Activated naive CD8-positive, alpha-beta T cell treated with anti-CD3 and anti-CD28 coated beads, Interleukin-2, amount 10 ng/mL, durations not matched to agents 7 days and 5 days (primary cell): ENCODE data around the gene PTPRN2. TPM values are rescaled to one million over a fixed set of nuclear protein-coding genes. Genes with fewer than 3 reads are reported as not detected.
"Not testable (repeated sequence)": the region's sequence is repeated elsewhere in the genome, so short reads cannot be mapped to it uniquely, and the experiment has no call there.

ENCODE experiments used
- ATAC-seq: fragments of 150-1000 bp; cut with Tn5 transposase; one replicate; pipeline ENCODE4 v1.10.0; 2021; ENCODE audit warnings: low read depth, moderate library complexity
- POLR2A ChIA-PET: fragments of 350-600 bp; sonication (Branson Sonifier 250); formaldehyde crosslinking; loops from one replicate; lab custom pipeline; 2021; ENCODE audit warnings: antibody characterized with exemption; lab: Charles Lee
- DNase-seq: peaks from one replicate; pipeline ENCODE4 v3.0.0; 2021
- H3K27ac Mint-ChIP-seq: one replicate; pipeline ENCODE4 v1.8.0; 2022; ENCODE audit warnings: mild to moderate bottlenecking, mixed read lengths
- H3K27me3 Mint-ChIP-seq: one replicate; pipeline ENCODE4 v1.8.0; 2022; ENCODE audit warnings: mild to moderate bottlenecking, moderate library complexity, mixed read lengths
- H3K36me3 Mint-ChIP-seq: one replicate; pipeline ENCODE4 v1.8.0; 2021; ENCODE audit warnings: mild to moderate bottlenecking, mixed read lengths
- H3K4me1 Mint-ChIP-seq: one replicate; pipeline ENCODE4 v1.8.0; 2021; ENCODE audit warnings: mixed read lengths
- H3K4me3 Mint-ChIP-seq: one replicate; pipeline ENCODE4 v1.8.0; 2022; ENCODE audit warnings: mild to moderate bottlenecking, moderate library complexity, mixed read lengths
- H3K9me3 Mint-ChIP-seq: one replicate; pipeline ENCODE4 v1.8.0; 2021; ENCODE audit warnings: mixed read lengths
- total RNA-seq, 2 experiments: library from RNA; stranded (reverse); gene quantifications; one replicate each; pipeline ENCODE4 v1.2.3, GENCODE V29; 2021

Gene PTPRN2
- total RNA-seq, 2 experiments from 2014 or later = 4.5 to 4.9 TPM

DNA sequence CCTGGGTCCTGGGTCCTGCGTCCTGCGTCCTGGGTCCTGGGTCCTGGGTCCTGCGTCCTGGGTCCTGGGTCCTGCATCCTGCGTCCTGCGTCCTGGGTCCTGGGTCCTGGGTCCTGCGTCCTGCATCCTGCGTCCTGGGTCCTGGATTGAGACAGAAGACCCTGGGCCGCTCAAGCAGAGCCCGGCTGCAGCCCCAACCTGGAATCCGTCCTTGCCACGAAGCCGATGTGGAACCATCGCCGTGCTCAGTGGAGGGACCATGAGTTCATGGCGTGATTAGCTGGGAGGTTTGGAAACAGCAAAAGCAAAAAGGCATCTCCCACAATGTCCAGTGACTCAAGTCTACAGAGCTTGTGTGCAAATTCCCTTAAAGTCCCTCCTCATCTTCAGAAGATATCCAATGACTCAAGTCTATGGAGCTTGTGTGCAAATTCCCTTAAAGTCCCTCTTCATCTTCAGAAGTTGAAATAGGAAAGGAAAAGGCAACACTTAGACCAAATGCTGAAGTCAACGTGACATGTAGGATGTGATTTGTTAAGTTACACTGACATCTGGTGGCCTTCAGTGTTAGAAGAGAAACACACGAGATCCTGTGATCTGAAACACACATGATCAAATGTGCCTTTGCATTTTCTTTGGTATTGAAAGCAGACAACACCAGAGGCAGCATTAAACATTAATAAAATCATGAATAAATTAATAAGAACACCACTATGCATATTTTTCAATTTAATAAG, 179.9 kb downstream of the PTPRN2 start:
- ATAC-seq = no peak
- Mint-ChIP-seq H3K27ac (no peak overlapping the region), H3K4me3 (no peak overlapping the region), H3K27me3 (no peaks in the 10 kb centered on the region), H3K36me3 (no peaks in the 10 kb centered on the region), H3K9me3 (no peaks in the 10 kb centered on the region), H3K4me1 (no peaks in the 10 kb centered on the region)
- POLR2A ChIA-PET = no interaction called here
- no peak for DNase-seq

- Mint-ChIP-seq H3K27ac (no peak overlapping the region), H3K36me3 (no peaks in the 10 kb centered on the region), H3K9me3 (no peaks in the 10 kb centered on the region), H3K4me3 (no peak overlapping the region), H3K27me3 (no peaks in the 10 kb centered on the region), H3K4me1 (no peaks in the 10 kb centered on the region)
- no peak for DNase-seq
- POLR2A ChIA-PET = no interaction called here
- ATAC-seq = no peak
Observed at GRCh38 chr7:158406801-158407200, 180.8 kb downstream of the PTPRN2 start.

DNA sequence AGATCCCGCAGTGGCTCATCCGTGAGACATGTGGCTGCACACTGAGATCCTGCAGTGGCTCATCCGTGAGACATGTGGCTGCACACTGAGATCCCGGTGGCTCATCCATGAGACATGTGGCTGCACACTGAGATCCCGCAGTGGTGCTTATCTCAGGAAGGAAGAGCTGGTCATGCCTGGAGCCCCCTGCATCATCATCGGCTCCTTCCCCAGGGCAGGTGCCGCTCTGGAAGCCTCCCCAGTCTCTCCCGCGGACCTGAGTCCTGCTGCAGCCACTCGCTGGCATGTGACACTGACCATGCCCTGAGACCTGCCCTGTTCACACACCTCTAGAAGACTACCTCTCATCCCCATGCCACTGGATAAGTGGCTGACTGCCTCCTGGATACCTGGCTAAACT, 181.3 kb downstream of the PTPRN2 start:
- ATAC-seq (no peak), DNase-seq (no peak)
- no peak overlapping the region for H3K4me3 Mint-ChIP-seq
- POLR2A ChIA-PET = no interaction called here
- no peaks in the 10 kb centered on the region for H3K9me3 Mint-ChIP-seq
- no peaks in the 10 kb centered on the region for H3K36me3 Mint-ChIP-seq
- H3K27ac Mint-ChIP-seq = no peak overlapping the region
- no peaks in the 10 kb centered on the region for H3K4me1 Mint-ChIP-seq
- no peaks in the 10 kb centered on the region for H3K27me3 Mint-ChIP-seq

GRCh38 chr7:158405771-158406170, 181.9 kb downstream of the PTPRN2 start:
- H3K9me3 Mint-ChIP-seq, H3K36me3 Mint-ChIP-seq, H3K27me3 Mint-ChIP-seq, POLR2A ChIA-PET, ATAC-seq, DNase-seq, H3K27ac Mint-ChIP-seq, H3K4me1 Mint-ChIP-seq, H3K4me3 Mint-ChIP-seq: not testable (repeated sequence)

DNA sequence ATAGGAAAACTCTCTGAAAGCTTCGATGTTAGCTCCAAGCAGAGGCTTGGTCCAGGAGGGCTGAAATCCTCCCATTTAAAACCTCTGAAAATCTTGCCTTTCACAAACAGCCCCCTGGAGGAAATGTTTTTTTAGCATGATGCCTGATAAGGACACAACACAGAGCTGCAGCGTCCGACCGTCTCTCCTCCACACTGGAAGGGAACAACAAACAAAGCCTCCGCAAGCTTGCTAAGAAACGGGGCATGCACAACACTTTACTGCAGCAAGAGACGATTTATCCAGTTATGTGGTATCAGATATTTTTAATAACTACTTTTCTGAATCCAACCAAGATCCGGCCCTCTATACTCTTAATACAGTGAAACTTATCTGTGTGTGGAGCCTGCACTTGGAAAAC, 182.3 kb downstream of the PTPRN2 start:
- Mint-ChIP-seq H3K4me1 (no peaks in the 10 kb centered on the region), H3K4me3 (no peak overlapping the region), H3K9me3 (no peaks in the 10 kb centered on the region), H3K27me3 (no peaks in the 10 kb centered on the region), H3K27ac (no peak overlapping the region), H3K36me3 (no peaks in the 10 kb centered on the region)
- POLR2A ChIA-PET = no interaction called here
- no peak for ATAC-seq
- no peak for DNase-seq

GRCh38 chr7:158404031-158404761, 183.4 kb downstream of the PTPRN2 start:
- H3K4me1 Mint-ChIP-seq = no peaks in the 10 kb centered on the region
- no peak overlapping the region for H3K4me3 Mint-ChIP-seq
- no peaks in the 10 kb centered on the region for H3K36me3 Mint-ChIP-seq
- no peak overlapping the region for H3K27ac Mint-ChIP-seq
- no peaks in the 10 kb centered on the region for H3K9me3 Mint-ChIP-seq
- no peak for ATAC-seq
- DNase-seq = no peak
- POLR2A ChIA-PET = no interaction called here
- H3K27me3 Mint-ChIP-seq = no peaks in the 10 kb centered on the region

- DNase-seq (no peak), ATAC-seq (no peak)
- Mint-ChIP-seq H3K36me3 (no peaks in the 10 kb centered on the region), H3K4me3 (no peak overlapping the region), H3K9me3 (peaks cover 5% of the 10 kb centered on the region), H3K27ac (no peak overlapping the region), H3K27me3 (no peaks in the 10 kb centered on the region), H3K4me1 (no peaks in the 10 kb centered on the region)
- POLR2A ChIA-PET = no interaction called here
Observed at GRCh38 chr7:158403013-158403821, 184.4 kb downstream of the PTPRN2 start.

DNA sequence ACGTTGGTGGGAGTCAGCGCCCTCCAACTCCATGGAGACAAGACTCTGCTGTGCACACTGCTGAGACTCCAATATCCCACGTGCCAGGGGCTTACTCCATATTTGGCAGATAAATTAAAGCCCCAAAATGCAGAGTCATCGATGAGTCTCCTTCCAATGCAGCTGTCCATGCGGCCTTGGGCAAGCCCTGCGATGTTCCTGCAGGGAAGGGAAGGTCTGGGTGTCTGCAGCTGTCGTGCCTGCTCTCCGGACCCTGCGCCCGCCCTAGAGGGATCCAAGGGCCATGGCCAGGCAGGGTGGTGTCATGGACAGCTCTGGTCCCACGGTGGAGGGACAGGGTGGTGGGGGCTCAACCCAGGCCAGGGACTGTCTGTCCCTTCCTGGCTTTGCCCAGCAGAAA, 185.2 kb downstream of the PTPRN2 start:
- Mint-ChIP-seq H3K36me3 (no peaks in the 10 kb centered on the region), H3K4me1 (no peaks in the 10 kb centered on the region), H3K27me3 (no peaks in the 10 kb centered on the region), H3K4me3 (no peak overlapping the region), H3K27ac (no peak overlapping the region), H3K9me3 (peaks cover 5% of the 10 kb centered on the region)
- DNase-seq (no peak), ATAC-seq (no peak)
- POLR2A ChIA-PET = no interaction called here

DNA sequence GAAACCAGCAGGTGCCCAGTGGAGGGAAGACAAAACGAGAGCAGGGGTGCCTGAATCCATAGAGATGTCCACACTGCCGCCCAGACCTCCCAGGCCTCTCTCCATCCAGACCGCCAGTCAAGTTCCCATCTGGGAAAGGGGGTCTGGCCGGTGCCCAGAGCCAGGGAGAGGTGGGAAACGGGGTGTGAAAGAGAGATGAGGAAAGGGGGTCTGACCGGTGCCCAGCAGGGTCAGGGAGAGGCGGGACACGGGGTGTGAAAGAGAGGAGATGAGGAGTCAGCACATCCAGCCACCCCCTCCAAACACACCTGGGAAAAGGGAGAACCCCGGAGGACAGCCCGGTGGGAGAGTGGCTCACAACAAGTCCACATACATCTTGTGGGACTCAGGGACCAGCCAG, 185.8 kb downstream of the PTPRN2 start:
- POLR2A ChIA-PET = no interaction called here
- Mint-ChIP-seq H3K4me3 (no peak overlapping the region), H3K9me3 (peaks cover 5% of the 10 kb centered on the region), H3K36me3 (no peaks in the 10 kb centered on the region), H3K27ac (no peak overlapping the region), H3K4me1 (no peaks in the 10 kb centered on the region), H3K27me3 (no peaks in the 10 kb centered on the region)
- ATAC-seq (no peak), DNase-seq (no peak)

DNA sequence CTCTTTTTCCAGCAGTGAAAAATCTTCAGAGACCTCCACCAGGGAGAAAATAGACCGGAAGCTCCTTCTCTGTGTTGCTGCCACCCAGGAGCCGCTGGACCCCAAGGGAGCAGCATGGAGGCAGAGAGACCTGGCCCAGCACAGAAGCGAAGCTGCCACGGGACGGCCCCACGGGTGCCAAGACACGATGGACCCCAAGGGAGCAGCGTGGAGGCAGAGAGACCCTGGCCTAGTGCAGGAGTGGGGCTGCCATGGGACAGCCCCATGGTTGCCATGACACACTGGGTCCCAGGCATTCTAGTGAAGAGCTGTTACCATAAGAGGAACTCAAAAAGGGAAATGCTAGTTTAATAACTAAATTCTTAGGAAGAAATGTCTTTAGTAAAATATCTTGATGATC, 186.3 kb downstream of the PTPRN2 start:
- Mint-ChIP-seq H3K27ac (no peak overlapping the region), H3K9me3 (peaks cover 5% of the 10 kb centered on the region), H3K4me1 (no peaks in the 10 kb centered on the region), H3K27me3 (no peaks in the 10 kb centered on the region), H3K36me3 (no peaks in the 10 kb centered on the region), H3K4me3 (no peak overlapping the region)
- ATAC-seq (no peak), DNase-seq (no peak)
- POLR2A ChIA-PET = no interaction called here

DNA sequence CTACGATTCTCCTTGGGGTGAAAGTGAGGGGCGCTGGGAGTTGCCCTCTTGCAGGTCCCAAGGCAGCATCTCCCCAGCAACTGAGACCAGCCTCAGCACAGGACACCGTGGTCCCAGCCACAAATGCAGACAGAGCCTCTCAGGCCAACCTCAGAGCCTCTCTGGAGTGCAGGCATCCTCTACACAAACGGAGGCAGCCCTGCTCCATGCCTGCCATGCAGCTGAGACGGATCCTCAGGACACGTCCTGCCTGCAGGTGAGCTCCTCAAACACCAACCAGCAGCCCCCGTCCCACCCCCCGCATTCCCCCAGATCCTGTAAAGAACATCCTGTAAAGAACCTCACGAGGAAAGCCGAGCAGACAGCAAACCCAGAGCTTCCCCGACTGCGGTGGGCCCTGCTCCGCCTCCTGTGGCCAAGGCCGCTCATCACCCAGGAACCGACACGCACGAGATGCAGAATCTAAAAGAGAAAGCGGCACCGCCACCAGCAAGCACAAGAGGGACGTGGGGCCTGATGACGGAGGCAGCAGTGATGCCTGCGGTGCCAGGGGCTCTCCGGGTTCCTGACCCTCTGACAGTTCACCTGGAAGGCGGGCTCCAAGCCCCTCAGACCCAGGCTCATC, 186.9 kb downstream of the PTPRN2 start:
- no peak overlapping the region for H3K27ac Mint-ChIP-seq
- POLR2A ChIA-PET = no interaction called here
- H3K27me3 Mint-ChIP-seq = no peaks in the 10 kb centered on the region
- no peak for DNase-seq
- no peak overlapping the region for H3K4me3 Mint-ChIP-seq
- H3K4me1 Mint-ChIP-seq = no peaks in the 10 kb centered on the region
- peaks cover 5% of the 10 kb centered on the region for H3K9me3 Mint-ChIP-seq
- no peak for ATAC-seq
- no peaks in the 10 kb centered on the region for H3K36me3 Mint-ChIP-seq

- Mint-ChIP-seq H3K9me3 (peaks cover 5% of the 10 kb centered on the region), H3K36me3 (no peaks in the 10 kb centered on the region), H3K4me3 (no peak overlapping the region), H3K4me1 (no peaks in the 10 kb centered on the region), H3K27me3 (no peaks in the 10 kb centered on the region), H3K27ac (no peak overlapping the region)
- ATAC-seq = no peak
- POLR2A ChIA-PET = interaction anchor here (0.6 kb wide), 1 partner anchor 624 kb away, joined by 3 read pairs; no protein-coding TSS in a partner anchor
- DNase-seq = no peak
Observed at GRCh38 chr7:158399762-158400161, 187.9 kb downstream of the PTPRN2 start.

- H3K4me1 Mint-ChIP-seq = no peaks in the 10 kb centered on the region
- DNase-seq = no peak
- H3K27ac Mint-ChIP-seq = no peak overlapping the region
- H3K9me3 Mint-ChIP-seq = peaks cover 5% of the 10 kb centered on the region
- POLR2A ChIA-PET = no interaction called here
- no peaks in the 10 kb centered on the region for H3K27me3 Mint-ChIP-seq
- no peak for ATAC-seq
- no peak overlapping the region for H3K4me3 Mint-ChIP-seq
- no peaks in the 10 kb centered on the region for H3K36me3 Mint-ChIP-seq
Observed at GRCh38 chr7:158398750-158399149, 188.9 kb downstream of the PTPRN2 start.
